GM18511 (cell line): ENCODE results near the gene TPST2.

ENCODE experiments used
- ATAC-seq: cut with Tn5 transposase; IDR thresholded peaks from one replicate; pipeline ENCODE4 v1.9.1; 2021; ENCODE audit warnings: mild to moderate bottlenecking, moderate library complexity; ENCODE audit not compliant: unreplicated experiment

TPST2 gene

DNA sequence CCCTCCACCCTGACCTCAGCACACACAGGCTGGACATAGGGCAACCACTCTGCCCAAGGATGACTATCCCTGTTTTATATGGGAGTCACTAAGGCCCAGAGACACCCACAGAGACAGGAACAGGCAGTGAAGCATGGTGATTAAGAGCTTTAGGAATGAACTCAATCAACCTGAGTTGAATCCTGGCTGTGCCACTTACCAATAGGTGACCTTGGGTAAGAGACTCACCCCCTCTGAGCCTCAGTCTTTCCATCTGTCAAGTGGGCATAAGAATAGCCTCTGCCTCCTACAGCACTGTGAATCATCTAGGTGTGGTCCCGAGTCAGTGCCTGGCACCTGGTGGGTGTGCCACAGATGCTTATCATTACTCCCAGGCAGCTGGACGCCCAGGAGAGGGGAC, 21.1 kb upstream of the TPST2 start:
- ATAC-seq: no peak

DNA sequence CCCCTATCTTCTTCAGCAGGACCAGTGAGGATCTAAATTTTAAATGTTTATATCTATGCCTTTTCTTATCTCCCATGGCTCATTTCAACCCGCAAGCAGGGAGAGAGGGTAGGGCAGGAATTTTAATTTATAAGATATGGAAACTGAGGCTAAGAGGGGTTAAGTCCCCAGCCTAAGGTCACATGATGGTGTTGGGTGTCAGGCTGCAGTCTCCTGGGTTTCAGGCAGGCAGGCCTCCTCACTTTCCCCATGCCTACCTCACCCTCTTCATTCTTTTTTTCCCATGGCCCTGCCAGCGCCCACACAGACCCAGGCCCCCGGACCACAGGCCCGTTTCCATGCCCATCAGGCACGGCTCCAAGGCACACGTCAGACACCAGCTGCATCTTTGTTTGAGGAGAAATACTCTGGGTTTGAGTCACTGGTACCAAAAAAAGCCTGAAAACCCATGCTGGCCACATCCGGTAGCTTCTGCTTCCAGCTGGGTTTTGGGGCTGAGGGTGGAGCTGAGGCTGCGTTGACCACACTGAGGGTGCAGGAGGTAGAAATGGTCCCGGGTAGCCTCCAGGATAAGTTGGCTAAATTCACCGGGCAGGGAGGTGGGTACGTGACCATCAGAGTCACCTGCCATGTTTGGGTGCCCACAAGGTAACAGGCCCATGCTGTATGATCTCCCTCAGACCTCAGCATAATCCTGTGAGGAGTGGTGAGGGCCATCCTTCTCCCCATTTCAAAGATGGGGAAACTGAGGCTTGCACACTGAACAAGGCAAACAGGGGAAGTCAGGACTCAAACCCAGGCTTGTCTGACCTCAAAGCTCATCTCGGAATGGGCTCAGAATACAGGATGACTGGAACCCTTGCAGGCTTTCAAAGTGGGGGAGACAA, 20.4 kb upstream of the TPST2 start:
- ATAC-seq: peak; percentile 83

- no peak for ATAC-seq
These were observed 19.4 kb upstream of the TPST2 start for GRCh38 chr22:26609287-26609686.

- no peak for ATAC-seq
These were observed 18.2 kb upstream of the TPST2 start for GRCh38 chr22:26608129-26608528.

DNA sequence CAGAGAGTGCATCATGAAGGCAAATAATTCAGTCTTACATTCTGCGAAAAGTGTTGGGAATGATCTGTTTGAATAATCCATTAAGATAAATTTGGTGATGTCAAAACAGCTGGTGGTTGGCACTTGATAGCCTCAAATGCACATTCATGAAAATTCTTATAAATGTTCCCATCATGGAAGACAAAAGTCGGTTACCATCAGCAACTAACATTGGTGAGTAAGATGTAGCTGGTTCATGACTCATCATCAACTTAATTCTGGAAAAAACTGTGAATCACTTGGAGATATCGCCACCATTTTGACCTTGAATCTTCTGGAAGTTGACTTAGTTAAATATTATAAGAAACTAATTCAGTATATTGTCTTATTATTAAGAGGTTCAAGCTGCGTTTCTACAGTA, 16.7 kb upstream of the TPST2 start:
- no peak for ATAC-seq

GRCh38 chr22:26604368-26604767, 14.4 kb upstream of the TPST2 start:
- ATAC-seq: no peak

DNA sequence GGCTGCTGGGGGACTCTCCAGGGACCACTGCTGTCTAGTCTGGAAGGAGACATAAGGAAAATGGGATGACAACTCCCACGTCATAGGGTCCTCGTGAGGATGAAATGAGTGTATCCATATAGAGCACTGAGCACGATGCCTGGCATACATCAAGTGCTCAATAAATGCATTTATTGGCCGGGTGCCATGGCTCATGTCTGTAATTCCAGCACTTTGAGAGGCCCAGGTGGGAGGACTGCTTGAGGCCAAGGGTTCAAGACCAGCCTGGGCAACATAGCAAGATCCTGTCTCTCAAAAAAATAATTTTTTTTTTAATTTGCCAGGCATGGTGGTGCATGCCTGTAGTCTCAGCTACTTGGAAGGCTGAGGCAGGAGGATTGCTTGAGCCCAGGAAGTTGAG, 12.2 kb upstream of the TPST2 start:
- no peak for ATAC-seq

GRCh38 chr22:26601726-26602125, 11.8 kb upstream of the TPST2 start:
- ATAC-seq: no peak

DNA sequence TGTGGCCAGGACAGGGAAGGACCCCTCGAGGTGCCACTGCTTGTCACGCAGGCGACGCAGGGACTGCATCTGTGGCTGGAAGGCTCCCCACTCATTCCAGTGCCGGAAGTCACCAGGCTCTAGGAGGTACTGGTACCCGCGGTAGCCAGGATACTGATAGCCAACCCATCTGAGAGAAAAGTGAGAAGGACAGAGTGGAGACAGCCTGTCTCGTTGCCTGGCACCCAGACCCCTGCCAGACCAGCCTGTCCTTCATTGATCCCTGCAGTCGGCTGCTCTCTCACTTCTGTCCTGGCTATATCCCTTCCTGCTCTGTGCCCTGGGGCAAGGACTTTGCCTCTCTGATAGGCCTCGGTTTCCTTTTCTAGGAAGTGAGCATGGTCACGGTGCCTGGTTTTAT, 9.6 kb upstream of the TPST2 start:
- ATAC-seq: no peak

DNA sequence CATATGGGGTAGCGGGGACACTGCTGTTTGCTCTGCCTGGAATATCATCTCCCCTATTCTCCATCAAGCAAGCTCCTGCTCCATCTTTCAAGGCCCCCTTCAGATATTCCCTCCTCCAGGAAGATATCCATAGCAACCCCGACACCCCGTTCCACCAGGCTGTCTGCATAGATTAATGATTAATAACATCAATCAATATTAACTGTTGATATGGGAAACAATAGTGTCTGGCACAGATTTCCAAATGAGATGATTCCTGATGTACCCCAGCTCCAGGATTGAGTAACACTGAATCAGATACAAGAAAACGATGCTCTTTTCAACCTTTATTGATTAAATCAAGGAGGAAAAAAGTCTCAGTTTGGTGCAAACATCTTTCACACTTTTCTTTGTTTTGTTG, 7.5 kb upstream of the TPST2 start:
- no peak for ATAC-seq

DNA sequence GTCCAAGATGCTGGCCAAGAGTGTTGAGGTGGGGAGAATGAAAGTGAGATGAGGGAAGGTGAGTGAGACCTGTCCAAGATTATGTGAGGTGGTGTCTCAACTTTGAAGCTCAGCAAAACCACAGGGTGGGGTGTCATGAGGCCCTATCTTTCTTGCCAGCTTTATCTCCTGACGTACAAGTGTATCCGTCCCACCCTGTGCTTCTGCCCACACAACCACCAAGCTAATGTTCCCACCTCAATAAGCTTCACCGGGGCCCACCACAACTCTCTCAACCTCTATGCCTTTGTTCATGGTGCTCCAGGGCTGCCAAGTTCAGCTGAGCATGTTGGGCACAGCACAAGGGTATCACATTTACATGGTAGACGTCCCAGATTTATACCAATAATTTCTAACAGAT, 7.1 kb upstream of the TPST2 start:
- ATAC-seq: no peak

DNA sequence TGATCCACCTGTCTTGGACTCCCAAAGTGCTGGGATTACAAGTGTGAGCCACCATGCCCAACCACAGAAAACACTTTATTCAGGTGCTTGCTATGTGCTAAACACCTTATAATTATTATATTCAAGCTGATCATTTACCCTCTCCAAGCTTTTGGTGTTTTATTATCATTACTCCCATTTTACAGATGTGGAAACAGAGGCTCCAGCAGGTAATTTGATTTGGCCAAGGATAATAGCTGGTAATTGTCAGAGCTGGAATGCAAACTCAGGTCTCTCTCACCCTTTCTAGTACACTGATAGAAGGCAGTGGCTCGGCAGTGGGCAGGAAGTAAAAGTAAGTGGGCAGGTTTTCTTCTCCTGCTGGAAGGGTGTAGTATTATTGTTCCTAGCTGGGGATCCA, 3.8 kb upstream of the TPST2 start:
- ATAC-seq: no peak

- ATAC-seq: peak; percentile 67
These were observed 2.5 kb upstream of the TPST2 start for GRCh38 chr22:26592421-26592891.

- ATAC-seq: peak; percentile 21
These were observed 526 bp downstream of the TPST2 start for GRCh38 chr22:26589367-26589844.

GRCh38 chr22:26588729-26589366, 1.1 kb downstream of the TPST2 start:
- no peak for ATAC-seq

DNA sequence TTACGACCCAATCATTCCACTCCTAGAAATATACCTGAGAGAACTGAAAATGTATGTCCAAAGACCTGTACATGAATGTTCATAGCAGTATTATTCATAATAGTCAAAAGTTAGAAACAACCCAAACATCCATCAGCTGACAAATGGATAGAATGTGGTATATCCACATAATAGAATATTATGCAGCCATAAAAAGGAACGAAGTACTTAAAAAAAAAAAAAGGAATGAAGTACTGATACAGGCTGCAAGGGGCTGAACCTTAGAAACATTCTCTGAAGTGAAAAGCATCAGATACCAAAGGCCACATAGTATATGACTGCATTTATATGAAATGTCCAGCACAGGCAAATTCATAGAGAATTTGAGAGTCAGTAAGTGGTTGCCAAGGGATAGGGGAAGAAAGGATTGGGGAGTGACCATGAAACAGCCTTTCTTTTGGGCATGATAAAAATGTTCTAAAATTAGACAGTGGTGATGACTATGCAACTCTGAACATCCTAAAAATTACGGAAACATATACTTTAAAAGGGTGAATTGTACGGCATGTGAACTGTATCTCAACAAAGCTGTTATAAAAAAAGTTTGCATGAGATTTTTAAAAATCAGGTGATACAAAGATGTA, 1.8 kb downstream of the TPST2 start:
- no peak for ATAC-seq

- ATAC-seq: no peak
These were observed 3.2 kb downstream of the TPST2 start for GRCh38 chr22:26586556-26587325.

DNA sequence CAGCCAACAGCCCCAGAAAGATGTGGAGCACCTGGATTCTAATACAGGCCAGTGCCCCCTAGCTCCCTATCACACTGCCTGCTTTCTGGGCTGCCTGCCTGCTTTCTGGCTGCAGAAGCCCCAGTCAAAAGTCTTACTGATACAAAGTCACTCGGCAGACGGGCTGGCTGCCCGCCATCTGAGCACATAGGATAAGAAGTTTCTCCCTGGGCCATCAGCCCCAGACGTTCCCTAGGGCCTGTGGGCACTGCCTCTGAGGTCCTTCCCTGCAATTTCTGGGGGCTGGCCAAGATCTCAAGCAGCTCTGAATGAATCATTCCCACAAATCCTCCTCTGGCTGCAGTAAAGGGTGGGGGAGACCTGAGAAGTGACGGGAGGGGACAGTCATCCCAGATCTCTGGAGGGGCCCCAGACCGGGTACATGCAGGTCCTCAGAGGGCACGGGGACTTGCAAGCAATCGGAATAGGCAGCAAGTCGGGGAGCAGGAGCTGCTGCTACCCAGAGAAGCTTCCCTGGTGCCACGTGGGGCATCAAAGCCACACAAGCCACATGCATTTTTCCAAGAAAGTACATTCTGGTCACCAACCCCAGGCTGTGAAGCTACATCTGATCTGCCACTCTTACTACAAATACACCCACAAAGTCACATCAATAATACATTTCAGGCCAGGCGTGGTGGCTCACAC, 4.7 kb downstream of the TPST2 start:
- no peak for ATAC-seq

GRCh38 chr22:26584010-26584409, 5.9 kb downstream of the TPST2 start:
- ATAC-seq: no peak

GRCh38 chr22:26581633-26582168, 8.2 kb downstream of the TPST2 start:
- ATAC-seq: no peak
